GM21360 (cell line): ENCODE results near the gene TET3.
A peak's percentile ranks its signal among the peaks of the same experiment; 100 is the strongest.
"Not testable (repeated sequence)": the region's sequence is repeated elsewhere in the genome, so short reads cannot be mapped to it uniquely, and the experiment has no call there.

ENCODE experiments used
- ATAC-seq: cut with Tn5 transposase; IDR thresholded peaks from one replicate; pipeline ENCODE4 v1.9.1; 2021; ENCODE audit warnings: mild to moderate bottlenecking, moderate library complexity; ENCODE audit not compliant: unreplicated experiment

TET3 gene

DNA sequence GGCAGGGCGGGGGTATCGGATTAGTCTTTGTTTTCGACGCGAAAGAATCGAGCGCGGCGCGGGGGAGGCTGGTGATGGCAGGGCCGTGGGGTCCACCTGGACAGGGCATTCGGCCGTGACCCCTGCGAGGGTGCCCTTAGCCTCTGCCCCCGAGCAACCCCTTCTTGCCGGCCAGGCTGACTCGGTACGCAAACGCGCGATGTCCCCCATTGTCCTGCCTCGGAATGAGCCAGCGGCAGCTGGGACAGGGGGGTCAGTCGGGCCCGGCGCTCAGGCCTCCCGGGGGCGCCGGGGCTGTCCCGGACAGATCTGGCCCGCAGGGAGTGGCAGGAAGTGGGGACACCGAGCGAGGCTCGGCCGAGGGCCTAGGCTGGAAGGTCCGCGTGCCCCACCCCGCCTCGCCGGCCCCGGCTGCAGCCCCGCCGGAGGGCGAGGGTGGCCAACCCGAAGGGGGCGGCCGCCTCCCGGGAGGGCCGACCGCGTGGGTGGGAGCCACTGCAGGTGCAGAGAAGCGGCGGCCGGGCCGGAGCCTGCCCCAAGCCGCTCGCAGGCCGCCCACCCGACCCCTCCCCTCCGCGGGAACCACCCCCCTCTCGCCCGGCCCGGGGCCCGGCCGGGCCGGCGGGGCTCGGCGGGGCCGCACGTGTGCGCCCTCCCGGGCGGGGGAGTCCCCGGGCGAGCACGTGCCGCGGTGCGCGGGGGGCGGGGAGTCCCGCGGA lies at the start of gene TET3:
TET3 (plus strand) TSS at position 708 of the 719 bp plus-strand sequence. CDS start 1,494 bp downstream, outside the sequence.
- ATAC-seq = peak; percentile 26

DNA sequence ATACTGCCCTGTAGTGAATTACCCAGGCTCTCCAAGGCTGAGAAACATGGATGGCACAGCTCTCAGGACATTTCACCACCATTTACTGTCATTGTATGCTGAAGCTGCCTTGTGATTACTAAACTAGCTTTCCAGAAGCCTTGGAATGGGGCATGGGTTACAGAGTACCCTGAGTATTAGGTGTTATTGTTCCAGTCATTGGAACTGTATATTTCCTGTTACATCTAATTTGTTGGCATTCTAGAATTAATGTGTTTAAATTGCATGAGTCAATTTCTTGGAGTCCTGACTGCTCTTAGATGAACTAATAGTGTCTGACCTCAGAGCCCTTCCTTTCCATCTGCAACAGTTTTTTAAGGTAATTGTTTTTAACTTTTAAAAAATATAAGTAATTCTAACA lies 49.1 kb upstream of the TET3 start:
- ATAC-seq = no peak

GRCh38 chr2:73937103-73937885 lies 47.4 kb upstream of the TET3 start:
- ATAC-seq = no peak

DNA sequence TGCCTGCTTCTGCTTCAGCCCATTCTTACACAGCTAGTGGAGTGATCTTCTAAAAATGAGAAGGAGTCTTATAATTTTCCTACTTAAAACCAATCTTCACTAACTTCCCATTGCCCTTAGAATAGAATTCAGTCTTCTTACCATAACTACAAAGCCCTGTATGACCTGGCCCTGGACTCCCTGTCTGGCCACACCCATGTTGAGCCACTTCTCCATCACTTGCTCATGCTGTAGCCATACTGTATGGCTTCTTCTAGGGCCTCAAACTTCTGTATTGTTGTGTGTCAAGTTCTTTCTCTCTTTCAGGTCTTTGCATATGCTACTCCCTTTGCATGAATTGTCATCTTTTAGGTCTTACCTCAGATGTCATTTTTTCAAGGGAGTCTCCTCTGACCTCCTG lies 46.8 kb upstream of the TET3 start:
- no peak for ATAC-seq

GRCh38 chr2:73938718-73939352 lies 45.9 kb upstream of the TET3 start:
- ATAC-seq = no peak

DNA sequence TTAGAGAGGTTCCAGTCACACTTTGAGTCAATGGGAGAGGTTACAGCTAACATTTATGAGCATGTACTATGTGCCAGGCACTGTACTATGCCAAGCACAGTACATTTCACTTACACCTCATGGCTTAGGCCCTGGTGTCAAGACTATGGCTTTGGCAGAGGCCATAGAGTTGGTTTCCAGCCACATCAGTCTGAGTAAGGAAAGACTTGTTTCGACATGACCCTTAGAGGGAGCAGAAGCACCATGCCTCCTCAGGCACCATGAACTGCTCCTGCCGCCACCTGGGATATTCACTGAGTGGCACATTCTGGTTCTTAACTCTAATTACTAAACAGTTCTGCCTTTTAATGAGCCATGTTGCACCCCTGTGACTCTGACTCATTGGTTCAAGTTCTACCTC lies 45.3 kb upstream of the TET3 start:
- ATAC-seq = no peak

- not testable (repeated sequence) for ATAC-seq
These were observed 44.6 kb upstream of the TET3 start for GRCh38 chr2:73940066-73940465.

GRCh38 chr2:73942664-73943063 lies 42.0 kb upstream of the TET3 start:
- ATAC-seq = no peak

DNA sequence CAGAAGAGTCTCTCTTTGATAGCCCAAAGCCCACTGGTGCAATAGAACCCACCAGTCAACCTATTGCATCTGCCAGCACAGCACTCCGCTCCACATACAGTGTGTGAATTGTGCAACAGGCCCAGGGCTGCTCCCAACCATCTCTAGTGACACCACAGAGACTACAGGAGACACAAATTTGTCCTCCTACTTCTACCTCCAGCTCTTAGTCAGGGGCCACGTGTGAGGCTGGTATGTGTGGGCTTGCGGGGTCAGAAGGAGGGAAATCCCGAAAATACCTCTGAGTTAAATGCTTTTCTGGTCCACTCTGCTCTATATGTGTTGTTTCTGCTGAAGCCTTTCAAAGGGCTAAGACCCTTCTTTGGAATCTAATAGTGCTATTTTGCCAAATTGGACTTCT lies 40.0 kb upstream of the TET3 start:
- no peak for ATAC-seq

- no peak for ATAC-seq
These were observed 38.5 kb upstream of the TET3 start for GRCh38 chr2:73946215-73946614.

DNA sequence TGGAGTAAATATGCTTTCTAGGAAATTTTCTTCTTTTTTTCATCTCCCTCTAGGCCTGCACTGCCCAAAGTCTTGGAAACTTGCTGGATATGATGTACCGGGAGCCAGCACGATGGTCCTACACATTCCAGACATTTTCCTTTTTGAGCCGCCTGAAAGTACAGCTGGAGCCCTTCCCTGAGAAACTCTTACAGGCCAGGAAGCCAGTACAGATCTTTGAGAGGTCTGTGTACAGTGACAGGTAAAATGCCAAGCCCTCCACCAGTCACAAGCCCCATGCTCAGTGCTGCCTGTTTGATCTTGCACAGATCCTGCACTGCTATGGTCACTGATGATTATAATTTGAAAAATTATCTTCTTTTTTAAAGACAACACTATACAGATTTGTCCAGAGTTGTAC lies 38.0 kb upstream of the TET3 start:
- ATAC-seq = no peak

DNA sequence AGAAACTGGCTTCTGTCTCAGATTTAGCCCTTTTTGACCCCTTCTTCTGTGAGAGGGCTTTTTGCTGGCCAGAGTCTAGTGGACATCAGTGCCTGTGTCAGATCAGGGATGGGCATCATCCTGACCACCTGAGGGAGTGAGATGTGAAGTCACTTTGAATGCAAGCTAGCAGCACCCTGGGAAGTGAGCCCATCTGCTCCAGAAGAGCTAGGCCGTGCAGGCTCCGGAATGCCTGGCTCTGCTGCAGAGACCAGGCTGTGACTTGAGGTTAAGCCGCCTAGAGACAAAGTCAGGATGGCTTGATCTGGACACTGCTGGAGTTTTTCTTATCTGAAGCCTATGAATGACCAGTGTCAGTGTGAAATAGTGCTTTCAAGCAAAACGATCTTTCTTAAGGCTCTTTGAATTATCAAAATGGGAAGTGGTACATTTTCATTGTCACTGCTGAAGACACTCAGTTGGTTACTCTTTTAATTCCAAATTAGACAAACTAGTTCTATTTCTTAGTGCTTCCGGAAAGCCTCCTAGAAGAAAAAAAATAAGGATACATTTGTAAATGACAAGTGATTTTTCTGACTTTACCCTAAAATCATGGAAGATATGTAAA lies 37.2 kb upstream of the TET3 start:
- no peak for ATAC-seq

DNA sequence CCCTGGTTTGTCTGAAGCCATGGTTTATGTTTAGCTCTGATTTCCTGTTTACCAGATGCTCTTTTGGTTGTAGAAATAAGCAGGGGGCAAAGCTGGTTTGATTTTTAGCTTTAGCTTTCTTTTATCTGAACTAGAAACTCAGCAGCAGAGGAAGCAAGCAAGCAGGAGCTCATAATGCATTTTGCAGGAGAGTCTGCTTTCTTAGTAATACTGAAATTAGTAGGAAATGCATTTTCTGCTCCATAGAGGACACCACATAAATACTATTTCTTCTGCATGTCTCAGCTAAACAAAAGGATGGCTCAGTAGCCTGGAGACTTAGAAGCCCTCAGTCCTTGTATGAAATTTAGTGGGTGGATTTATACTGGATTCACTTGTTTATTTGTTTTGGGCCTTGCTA lies 34.9 kb upstream of the TET3 start:
- no peak for ATAC-seq

GRCh38 chr2:73952499-73953446 lies 31.9 kb upstream of the TET3 start:
- ATAC-seq = no peak

GRCh38 chr2:73956218-73956865 lies 28.4 kb upstream of the TET3 start:
- no peak for ATAC-seq

- ATAC-seq = no peak
These were observed 23.4 kb upstream of the TET3 start for GRCh38 chr2:73961274-73961673.

- ATAC-seq = no peak
These were observed 22.7 kb upstream of the TET3 start for GRCh38 chr2:73961823-73962615.

DNA sequence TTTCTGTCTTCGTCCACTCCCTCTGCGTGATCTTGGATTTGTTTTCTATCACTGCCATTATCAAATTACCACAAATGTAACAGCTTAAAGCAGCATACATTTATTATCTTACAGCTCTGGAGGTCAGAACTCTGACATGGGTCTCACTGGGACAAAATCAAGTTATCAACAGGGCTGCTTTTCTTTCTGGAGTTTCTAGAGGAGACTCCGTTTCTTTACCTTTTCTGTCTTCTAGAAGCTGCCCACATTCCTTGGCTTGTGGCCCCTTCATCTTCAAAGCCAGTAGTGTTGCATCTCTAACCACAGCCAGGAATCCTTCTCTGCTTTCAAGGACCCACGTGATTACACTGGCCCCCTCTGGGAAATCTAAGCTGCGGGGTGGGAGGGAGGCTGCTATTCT lies 21.9 kb upstream of the TET3 start:
- ATAC-seq = no peak
